IMR-90 (cell line): ENCODE data around the gene KAT2A. TPM values are rescaled to one million over a fixed set of nuclear protein-coding genes. Genes with fewer than 3 reads are reported as not detected.
A peak's percentile ranks its signal among the peaks of the same experiment; 100 is the strongest.

Experiments used
- ATAC-seq: fragments of 200-7000 bp; cut with Tn5 transposase; 2 replicates; pipeline ENCODE4 v1.9.1; 2020; ENCODE audit warnings: low read depth, mild to moderate bottlenecking, moderate library complexity
- BruUV-seq: library from RNA; stranded (reverse); fragments of 400-500 nt; replicated peaks from 2 replicates; lab custom pipeline; 2021; lab: Mats Ljungman, UMichigan
- CTCF ChIA-PET: fragments of 300-600 bp; formaldehyde crosslinking; extraction: SDS; loops from one replicate; lab custom pipeline; 2021; ENCODE audit warnings: antibody characterized with exemption; lab: Yijun Ruan, JAX
- POLR2A ChIA-PET: fragments of 300-600 bp; sonication (Branson Sonifier 250); formaldehyde crosslinking; loops from one replicate; lab custom pipeline; 2022; ENCODE audit warnings: antibody characterized with exemption; ENCODE audit not compliant: unreplicated experiment; lab: Charles Lee
- DNase-seq: peaks from one replicate; pipeline ENCODE4 v3.0.0; 2013
- H2AFZ ChIP-seq: replicated peaks from 2 replicates; pipeline ENCODE3; 2013; ENCODE audit warnings: low read length, mild to moderate bottlenecking; ENCODE audit not compliant: poor library complexity
- H2AK5ac ChIP-seq: 2 replicates; pipeline ENCODE4 v1.6.1; 2013; ENCODE audit warnings: low read depth, low read length, inconsistent platforms
- H2AK9ac ChIP-seq: replicated peaks from 2 replicates; pipeline ENCODE3; 2013; ENCODE audit warnings: mild to moderate bottlenecking, low read depth, low read length, moderate library complexity; ENCODE audit not compliant: poor library complexity
- H2BK120ac ChIP-seq: 2 replicates; pipeline ENCODE4 v1.6.1; 2013; ENCODE audit warnings: low read depth, low read length, inconsistent platforms
- H2BK15ac ChIP-seq: 3 replicates; pipeline ENCODE4 v1.6.1; 2013; ENCODE audit warnings: low read depth, low read length, inconsistent platforms
- H2BK20ac ChIP-seq: 2 replicates; pipeline ENCODE4 v1.6.1; 2013; ENCODE audit warnings: low read depth, mild to moderate bottlenecking, inconsistent platforms, low read length, moderate library complexity
- H2BK5ac ChIP-seq: 2 replicates; pipeline ENCODE4 v1.6.1; 2013; ENCODE audit warnings: mild to moderate bottlenecking, low read depth, low read length, inconsistent platforms; ENCODE audit not compliant: poor library complexity, severe bottlenecking
- H3K14ac ChIP-seq: replicated peaks from 2 replicates; pipeline ENCODE4 v1.6.1; 2013; ENCODE audit warnings: low read depth, low read length, inconsistent platforms
- H3K18ac ChIP-seq: 2 replicates; pipeline ENCODE4 v1.6.1; 2013; ENCODE audit warnings: low read depth, low read length, control low read depth
- H3K23ac ChIP-seq: 2 replicates; pipeline ENCODE4 v1.6.1; 2013; ENCODE audit warnings: low read depth, low read length, inconsistent platforms
- H3K27ac ChIP-seq: 2 replicates; pipeline ENCODE4 v1.5.1; 2013; ENCODE audit warnings: mild to moderate bottlenecking, control low read depth, low read length; ENCODE audit not compliant: insufficient read depth
- H3K27me3 ChIP-seq: 2 replicates; pipeline ENCODE4 v1.6.1; 2013; ENCODE audit warnings: low read length; ENCODE audit not compliant: control insufficient read depth, insufficient read depth
- H3K36me3 ChIP-seq: 2 replicates; pipeline ENCODE4 v1.6.1; 2013; ENCODE audit warnings: low read length, mixed read lengths; ENCODE audit not compliant: control insufficient read depth, insufficient read depth
- H3K4ac ChIP-seq: 2 replicates; pipeline ENCODE4 v1.6.1; 2013; ENCODE audit warnings: low read depth, low read length, inconsistent platforms
- H3K4me1 ChIP-seq: 2 replicates; pipeline ENCODE4 v1.6.1; 2013; ENCODE audit warnings: low read length, mixed read lengths; ENCODE audit not compliant: control insufficient read depth, insufficient read depth
- H3K4me2 ChIP-seq: 2 replicates; pipeline ENCODE4 v1.6.1; 2013; ENCODE audit warnings: low read depth, mild to moderate bottlenecking, control low read depth, low read length, moderate library complexity
- H3K4me3 ChIP-seq: 2 replicates; pipeline ENCODE4 v1.5.1; 2013; ENCODE audit warnings: low read depth, mild to moderate bottlenecking, control low read depth, low read length, moderate library complexity; ENCODE audit not compliant: insufficient read depth
- H3K56ac ChIP-seq: 2 replicates; pipeline ENCODE4 v1.6.1; 2013; ENCODE audit warnings: low read length, inconsistent platforms; ENCODE audit not compliant: insufficient read depth; ENCODE audit errors: extremely low read depth
- H3K79me1 ChIP-seq, 2 experiments: 2 replicates each; pipeline ENCODE4 v1.6.1; 2013; ENCODE audit warnings: low read length in 2 of 2, inconsistent platforms in 1 of 2, low read depth in 1 of 2
- H3K9ac ChIP-seq: 2 replicates; pipeline ENCODE4 v1.6.1; 2013; ENCODE audit warnings: low read depth, low read length, control low read depth
- H3K9me1 ChIP-seq: 2 replicates; pipeline ENCODE4 v1.6.1; 2013; ENCODE audit warnings: low read length, inconsistent platforms; ENCODE audit not compliant: insufficient read depth
- H3K9me3 ChIP-seq: 2 replicates; pipeline ENCODE4 v1.6.1; 2013; ENCODE audit warnings: low read length; ENCODE audit not compliant: control insufficient read depth, insufficient read depth
- H4K20me1 ChIP-seq: 2 replicates; pipeline ENCODE4 v1.6.1; 2013; ENCODE audit warnings: low read length, inconsistent platforms; ENCODE audit not compliant: insufficient read depth
- H4K5ac ChIP-seq: 2 replicates; pipeline ENCODE4 v1.6.1; 2013; ENCODE audit warnings: mild to moderate bottlenecking, low read depth, low read length, control low read depth
- H4K8ac ChIP-seq, 2 experiments: 2 replicates each; pipeline ENCODE4 v1.6.1; 2013; ENCODE audit warnings: low read depth in 2 of 2, low read length in 2 of 2, control low read depth in 1 of 2, inconsistent platforms in 1 of 2
- H4K91ac ChIP-seq: 2 replicates; pipeline ENCODE4 v1.6.1; 2013; ENCODE audit warnings: low read depth, low read length, inconsistent platforms; ENCODE audit not compliant: insufficient read depth
- CHD1 ChIP-seq: IDR thresholded peaks from 2 replicates; pipeline ENCODE4 v1.6.1; 2012; ENCODE audit warnings: low read depth, low read length, improper control_type of control experiment
- ELK1 ChIP-seq: fragments of 150-350 bp; IDR thresholded peaks from 2 replicates; pipeline ENCODE4 v1.6.1; 2016; ENCODE audit warnings: low read depth, mild to moderate bottlenecking, low read length, moderate library complexity, borderline replicate concordance
- FOS ChIP-seq: fragments of 150-350 bp; IDR thresholded peaks from 2 replicates; pipeline ENCODE4 v1.6.1; 2016; ENCODE audit warnings: low read depth, low read length
- MAFK ChIP-seq: IDR thresholded peaks from 2 replicates; pipeline ENCODE4 v1.6.1; 2012; ENCODE audit warnings: low read depth, low read length, improper control_type of control experiment
- MAZ ChIP-seq: IDR thresholded peaks from 2 replicates; pipeline ENCODE4 v1.6.1; 2012; ENCODE audit warnings: low read depth, mild to moderate bottlenecking, low read length, improper control_type of control experiment, moderate library complexity, borderline replicate concordance
- NFE2L2 ChIP-seq: fragments of 150-350 bp; IDR thresholded peaks from 2 replicates; pipeline ENCODE4 v1.6.1; 2016; ENCODE audit warnings: low read depth, mild to moderate bottlenecking, low read length
- RAD21 ChIP-seq: IDR thresholded peaks from 2 replicates; pipeline ENCODE4 v1.6.1; 2012; ENCODE audit warnings: low read length, improper control_type of control experiment
- RCOR1 ChIP-seq: IDR thresholded peaks from 2 replicates; pipeline ENCODE4 v1.6.1; 2012; ENCODE audit warnings: mild to moderate bottlenecking, low read length, improper control_type of control experiment; ENCODE audit not compliant: insufficient replicate concordance
- RFX5 ChIP-seq: IDR thresholded peaks from 2 replicates; pipeline ENCODE4 v1.8.0; 2012; ENCODE audit warnings: low read depth, mild to moderate bottlenecking, low read length, moderate library complexity
- SMC3 ChIP-seq: fragments of 150-350 bp; IDR thresholded peaks from 2 replicates; pipeline ENCODE4 v1.6.1; 2016; ENCODE audit warnings: low read depth, mild to moderate bottlenecking, antibody characterized with exemption, low read length, moderate library complexity
- WGBS, 2 experiments: methylation state at CpG; one replicate each; pipeline versions ENCODE4 v1.1.5 to v1.1.7; 2013; ENCODE audit warnings: missing lambda C conversion rate in 2 of 2; ENCODE audit not compliant: insufficient read length in 1 of 2; ENCODE audit errors: extremely low coverage in 2 of 2; 5-methylcytosine and 5-hydroxymethylcytosine counted together
- dilution Hi-C: fragments of 300-500 bp; cut with HindIII; formaldehyde crosslinking; loops from one replicate; pipeline ENCODE4 v1.14.3; 2018; ENCODE audit warnings: low sequenced_read_pairs; ENCODE audit not compliant: unreplicated experiment
- in situ Hi-C: fragments of 300-500 bp; cut with MboI; formaldehyde crosslinking; loops from 3 replicates; pipeline ENCODE4 v1.14.3; 2019; ENCODE audit warnings: low sequenced_read_pairs, inconsistent platforms, mixed read lengths
- intact Hi-C: fragments of 100-400 bp; cut with micrococcal nuclease; formaldehyde crosslinking; loops from 2 replicates; pipeline ENCODE4 v1.10.0; 2022
- polyA plus RNA-seq, 3 experiments: library from polyadenylated mRNA; depleted of rRNA; stranded (reverse); fragments of >200 nt; gene quantifications; 2 replicates each; pipeline ENCODE4 v1.2.3, GENCODE V29; 2012; ENCODE audit warnings: low replicate concordance in 1 of 3
- total RNA-seq: library from RNA; depleted of rRNA; stranded (reverse); fragments of >200 nt; gene quantifications from 2 replicates; pipeline ENCODE4 v1.2.3, GENCODE V29; 2012

KAT2A gene
- total and polyA plus RNA-seq, 2 of the 4 experiments (the other 2 are of a cell fraction) = 6.3 to 28.2 TPM

- no peak overlapping the region for H3K56ac ChIP-seq
- H4K5ac ChIP-seq = no peak overlapping the region
- H3K23ac ChIP-seq = no peak overlapping the region
- H3K4me3 ChIP-seq = no peak overlapping the region
- H2BK5ac ChIP-seq = no peak overlapping the region
- dilution Hi-C loops = no loop called here
- no TSS peak for BruUV-seq
- peaks cover 43% of the 10 kb centered on the region for H3K9me1 ChIP-seq
- no peak for DNase-seq
- H3K4me1 ChIP-seq = peaks cover 19% of the 10 kb centered on the region
- H3K36me3 ChIP-seq = peaks cover 46% of the 10 kb centered on the region
- intact Hi-C loops = loop anchor here (10.0 kb wide), 1 partner anchor 394 kb away; no protein-coding TSS in a partner anchor
- H3K27ac ChIP-seq = no peak overlapping the region
- no peak overlapping the region for H4K91ac ChIP-seq
- no peak overlapping the region for H3K14ac ChIP-seq
- H2BK20ac ChIP-seq = no peak overlapping the region
- no peak overlapping the region for H3K9ac ChIP-seq
- peak overlapping the region; percentile 2 for H2AFZ ChIP-seq
- no peak overlapping the region for H4K8ac ChIP-seq
- peaks cover 44 to 74% of the 10 kb centered on the region in 2 experiments for H3K79me1 ChIP-seq
- H3K18ac ChIP-seq = no peak overlapping the region
- no peak overlapping the region for H2BK15ac ChIP-seq
- H4K20me1 ChIP-seq = peaks cover 53% of the 10 kb centered on the region
- no peak overlapping the region for H2AK9ac ChIP-seq
- no peaks in the 10 kb centered on the region for H3K9me3 ChIP-seq
- no peak overlapping the region for H2AK5ac ChIP-seq
- no peak overlapping the region for H3K4ac ChIP-seq
- no peak for TF ChIP-seq MAZ
- no peak for TF ChIP-seq NFE2L2
- TF ChIP-seq RCOR1 = no peak
- TF ChIP-seq RAD21 = no peak
- TF ChIP-seq RFX5 = no peak
- TF ChIP-seq ELK1 = no peak
- no peak for TF ChIP-seq MAFK
- no peak for TF ChIP-seq FOS
- no peak for TF ChIP-seq CHD1
- no peak for TF ChIP-seq SMC3
- no peak overlapping the region for H3K4me2 ChIP-seq
- in situ Hi-C loops = no loop called here
- H2BK120ac ChIP-seq = no peak overlapping the region
- no peaks in the 10 kb centered on the region for H3K27me3 ChIP-seq
- ChIA-PET POLR2A (no interaction called here), CTCF (no interaction called here)
- WGBS, 2 experiments = no CpG with 5 or more reads among the region's 16 CpGs
- ATAC-seq = no peak
These were observed 9.3 kb upstream of the KAT2A start for GRCh38 chr17:42130310-42130936.
